NCI-H774 (cell line): ENCODE measurements around the gene GPR17.

Experiments used
- DNase-seq: peaks from one replicate; lab custom pipeline; 2025; lab: John Stamatoyannopoulos, UW

The GPR17 gene

DNA sequence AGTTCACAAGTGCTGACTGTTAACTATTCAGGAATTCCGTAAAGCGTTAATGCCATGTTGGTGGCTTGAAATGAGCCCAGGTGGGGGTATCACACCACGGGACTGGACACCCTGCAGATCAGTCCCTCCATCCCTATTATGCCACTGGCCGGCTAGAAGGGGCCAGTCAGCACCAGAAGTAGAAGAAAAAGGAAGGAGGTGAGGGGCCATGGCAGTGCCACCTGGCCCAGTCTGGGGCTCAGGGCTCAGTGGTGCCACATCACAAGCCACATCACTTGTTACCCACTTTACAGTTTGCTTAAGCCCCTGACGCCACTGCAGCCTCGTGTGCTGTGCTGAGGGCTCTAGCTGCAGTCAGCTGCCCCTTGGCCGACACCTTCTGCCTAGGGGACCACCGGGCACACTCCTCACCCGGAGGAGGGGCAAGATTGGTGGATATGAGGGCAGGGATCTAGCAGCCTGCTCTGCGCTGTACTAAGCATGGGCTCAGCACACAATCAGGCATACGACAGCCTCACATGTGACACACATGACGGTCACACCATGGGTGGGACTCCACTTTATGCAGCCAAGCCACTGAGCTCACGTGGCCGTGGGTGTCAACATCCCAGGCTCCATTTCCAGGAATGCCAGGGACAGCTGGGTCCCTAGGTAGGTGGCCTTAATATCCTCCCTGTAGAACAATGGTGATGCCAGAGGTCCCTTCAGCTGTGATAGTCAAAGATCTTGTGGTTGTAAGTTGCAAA, 25.8 kb downstream of the GPR17 start:
- no peak for DNase-seq

- DNase-seq = no peak
These were observed 26.6 kb downstream of the GPR17 start for GRCh38 chr2:127672341-127673224.

- DNase-seq = no peak
These were observed 27.5 kb downstream of the GPR17 start for GRCh38 chr2:127673291-127674069.

DNA sequence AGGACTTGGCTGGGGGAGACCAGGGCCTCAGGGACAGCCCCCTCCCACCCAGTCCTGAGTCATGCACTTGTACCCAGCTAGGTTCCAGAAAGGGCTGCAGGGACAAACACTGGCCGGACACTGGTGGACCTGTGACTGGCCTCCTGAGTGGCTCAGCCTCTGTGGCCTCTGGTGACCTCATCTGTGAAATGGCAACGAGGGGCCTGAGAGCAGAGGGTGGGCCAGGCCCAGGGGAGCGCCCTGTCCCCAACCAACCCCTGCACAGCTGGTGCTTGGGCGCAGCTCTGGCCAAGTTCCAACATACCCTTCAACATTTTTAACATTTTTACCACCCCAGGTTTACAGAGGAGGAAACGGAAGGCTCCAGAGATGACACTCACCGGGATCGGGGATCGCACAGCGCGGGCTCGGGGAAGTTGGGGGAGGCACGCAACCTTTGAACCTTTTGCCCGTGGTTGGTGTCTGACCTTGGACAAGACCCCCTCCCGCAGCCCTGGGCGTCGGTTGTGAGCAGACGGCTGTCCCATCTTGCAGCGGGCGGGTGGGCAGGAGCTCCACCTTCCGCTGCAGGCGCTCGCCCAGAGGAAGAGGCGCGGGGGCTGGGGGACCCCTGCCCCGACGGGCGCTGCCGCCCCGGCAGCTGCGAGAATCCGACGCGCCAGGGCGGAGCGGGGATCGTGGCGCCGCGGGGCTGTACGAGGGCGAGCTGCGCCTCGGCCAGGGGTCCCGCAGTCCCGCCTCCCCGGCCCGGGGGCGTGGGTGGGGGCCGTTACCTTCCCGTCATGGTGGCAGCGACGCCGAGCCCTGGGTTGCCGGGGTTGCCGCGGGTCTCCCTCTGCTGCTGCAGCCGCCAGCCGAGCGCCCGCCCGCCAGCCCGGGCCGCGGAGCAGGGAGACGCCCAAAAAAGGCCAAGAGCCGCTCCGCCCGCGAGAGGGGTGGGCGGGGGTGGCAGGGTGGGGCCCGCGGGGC, 28.6 kb downstream of the GPR17 start:
- no peak for DNase-seq

- no peak for DNase-seq
These were observed 29.6 kb downstream of the GPR17 start, which contains the start of gene LIMS2 for GRCh38 chr2:127675331-127676261. Gene LIMS2, minus strand, starts transcription at chr2:127675530. Its CDS starts 506 bp downstream, at chr2:127675024.

DNA sequence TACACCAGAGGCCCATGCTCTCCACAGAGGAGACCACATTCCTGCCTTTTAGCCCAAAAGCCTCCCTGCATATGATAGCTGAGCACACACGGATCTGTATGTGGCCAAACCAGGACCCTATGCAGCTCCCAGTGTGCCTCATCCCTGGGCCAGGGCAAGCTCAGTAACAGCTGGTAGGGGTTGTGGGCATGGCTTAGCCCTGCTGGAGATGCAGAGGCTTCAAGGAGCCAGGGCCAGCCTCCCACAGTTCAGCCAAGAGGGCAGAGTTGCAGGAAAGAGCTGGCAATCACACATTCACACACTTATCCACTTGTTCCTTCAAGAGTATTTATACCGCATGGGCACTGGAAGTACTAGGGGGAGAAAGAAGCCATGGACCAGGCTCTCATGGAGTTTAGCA, 31.0 kb downstream of the GPR17 start:
- DNase-seq = no peak

GRCh38 chr2:127678531-127678930, 32.6 kb downstream of the GPR17 start:
- no peak for DNase-seq

DNA sequence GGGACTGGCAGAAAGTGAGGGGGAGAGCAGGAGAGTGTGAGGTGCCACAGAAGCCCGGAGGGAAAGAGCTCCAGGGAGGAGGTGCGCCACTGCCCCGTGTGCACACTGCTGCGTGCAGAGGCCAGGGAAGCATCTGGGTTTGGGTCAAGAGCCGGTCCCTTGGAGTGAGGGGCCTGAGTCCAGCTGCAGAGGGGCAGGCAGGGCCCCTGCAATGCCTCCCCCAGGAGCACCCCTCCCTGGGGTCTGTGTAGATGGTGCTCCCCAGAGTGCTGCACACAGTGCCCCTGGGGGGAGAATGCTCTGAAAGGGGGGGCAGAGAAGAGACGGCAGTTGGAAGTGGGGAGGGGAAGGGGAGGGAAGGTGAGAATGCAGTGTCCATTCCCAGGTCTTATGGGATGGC, 33.0 kb downstream of the GPR17 start:
- DNase-seq = no peak

- no peak for DNase-seq
These were observed 33.9 kb downstream of the GPR17 start for GRCh38 chr2:127679680-127680361.

GRCh38 chr2:127680706-127681287, 34.8 kb downstream of the GPR17 start:
- no peak for DNase-seq

DNA sequence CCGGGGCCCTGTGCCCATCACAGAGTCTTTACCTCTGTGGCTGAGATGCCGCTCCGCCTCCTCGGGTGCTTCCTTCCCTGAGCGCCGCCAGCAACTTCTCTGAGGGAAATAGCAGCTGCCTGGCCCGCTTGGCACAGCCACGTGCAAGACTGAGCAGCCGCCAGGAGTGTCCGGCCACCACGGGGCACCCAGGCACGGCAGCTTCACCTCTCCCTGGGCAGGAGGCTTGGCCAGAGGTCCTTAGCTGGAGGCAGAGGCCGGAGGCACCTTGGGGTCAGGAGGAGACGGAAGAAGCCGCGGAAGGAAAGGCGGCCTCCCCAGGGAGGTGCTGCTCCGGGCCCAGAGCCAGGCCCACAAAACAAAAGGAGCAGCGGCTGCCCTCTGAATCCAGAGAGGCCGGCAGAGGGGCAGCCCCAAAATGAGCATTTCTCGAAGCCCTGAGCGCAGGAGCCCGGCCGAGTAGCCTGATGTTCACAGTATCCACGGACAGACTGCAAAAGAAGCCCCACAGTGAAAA, 35.4 kb downstream of the GPR17 start:
- DNase-seq = no peak

- DNase-seq = no peak
These were observed 36.3 kb downstream of the GPR17 start for GRCh38 chr2:127681976-127682857.

DNA sequence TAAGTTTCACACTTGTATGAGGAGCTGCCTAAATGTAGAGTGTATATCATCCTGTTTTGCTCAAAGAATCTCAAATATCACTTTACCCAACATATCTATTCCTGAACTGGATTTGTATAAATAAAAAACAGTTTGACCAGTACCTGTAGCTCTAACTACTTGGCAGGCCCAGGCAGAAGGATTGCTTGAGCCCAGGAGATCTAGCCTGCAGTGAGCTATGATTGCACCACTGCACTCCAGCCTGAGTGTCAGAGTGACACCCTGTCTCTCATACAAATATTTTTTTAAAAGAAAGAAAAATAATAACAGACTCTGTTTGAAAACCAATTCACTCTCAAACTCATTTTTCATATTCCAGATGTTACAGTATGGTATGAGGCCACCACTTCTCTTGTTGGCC, 37.1 kb downstream of the GPR17 start:
- DNase-seq = no peak

DNA sequence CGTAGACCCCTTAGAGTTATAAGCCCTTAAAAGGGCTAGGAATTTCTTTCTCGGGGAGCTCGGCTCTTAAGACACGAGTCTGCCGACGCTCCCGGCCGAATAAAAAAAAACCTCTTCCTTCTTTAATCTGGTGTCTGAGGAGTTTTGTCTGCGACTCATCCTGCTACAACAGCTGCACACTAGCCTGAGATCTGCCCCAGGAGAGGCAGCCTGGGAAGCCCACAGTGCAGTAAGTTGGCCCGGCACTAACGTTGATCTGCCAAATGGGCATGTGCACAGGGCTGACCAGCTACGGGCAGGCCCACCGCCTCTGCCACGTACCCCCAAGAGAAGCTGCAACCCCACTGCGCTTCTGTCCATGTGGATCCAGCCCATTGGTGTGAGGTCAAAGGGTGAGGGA, 37.8 kb downstream of the GPR17 start:
- no peak for DNase-seq

- no peak for DNase-seq
These were observed 39.6 kb downstream of the GPR17 start for GRCh38 chr2:127685410-127686080.

GRCh38 chr2:127688405-127688804, 42.5 kb downstream of the GPR17 start:
- DNase-seq = no peak

DNA sequence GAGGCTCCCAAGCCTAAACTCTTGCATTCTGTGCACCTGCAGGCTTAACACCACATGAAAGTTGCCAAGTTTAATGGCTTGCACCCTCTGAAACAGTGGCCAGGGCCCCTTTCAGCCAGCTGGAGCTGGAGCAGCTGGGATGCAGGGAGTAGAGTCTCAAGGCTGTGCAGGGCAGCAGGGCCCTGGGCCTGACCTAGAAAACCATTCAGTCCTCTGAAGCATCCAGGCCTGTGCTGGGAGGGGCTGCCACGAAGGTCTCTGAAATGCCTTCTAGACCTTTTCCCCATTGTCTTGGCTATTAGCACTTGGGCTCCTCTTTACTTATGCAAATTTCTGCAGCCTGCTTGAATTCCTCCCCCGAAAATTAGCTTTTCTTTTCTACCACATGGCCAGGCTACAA, 44.7 kb downstream of the GPR17 start:
- no peak for DNase-seq
